ENCODE results near the gene UBA1.

The UBA1 gene

DNA sequence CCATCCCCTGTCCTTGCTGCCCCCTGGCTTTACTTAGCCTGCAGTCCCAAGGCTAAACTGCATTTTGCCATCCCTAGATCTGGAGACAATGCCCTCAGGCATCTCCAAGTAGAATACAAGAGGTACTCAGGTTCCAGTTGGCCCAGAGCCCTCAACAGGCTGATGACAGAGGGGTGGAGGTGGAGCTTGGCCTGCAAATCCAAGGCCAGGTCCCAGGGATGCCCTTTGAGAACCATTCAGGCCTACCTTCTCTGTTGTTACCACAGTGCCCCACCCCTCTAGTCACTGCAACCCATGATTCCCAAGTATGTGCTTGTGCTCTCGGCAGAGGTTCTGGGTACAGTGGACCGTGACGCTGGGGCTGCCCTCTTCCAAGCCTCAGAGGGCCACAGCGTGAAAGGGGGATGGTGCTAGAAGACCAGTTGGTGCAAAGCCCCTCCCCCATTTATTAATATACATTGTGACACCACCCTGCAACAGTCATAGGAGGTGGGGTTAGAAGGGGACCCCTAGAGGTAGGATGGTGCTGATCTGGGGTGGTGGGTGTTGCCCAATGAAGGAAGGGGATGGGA lies 6.4 kb upstream of the UBA1 start:
- no peak for DNase-seq (ENCODE audit: low read depth, low spot score)

DNA sequence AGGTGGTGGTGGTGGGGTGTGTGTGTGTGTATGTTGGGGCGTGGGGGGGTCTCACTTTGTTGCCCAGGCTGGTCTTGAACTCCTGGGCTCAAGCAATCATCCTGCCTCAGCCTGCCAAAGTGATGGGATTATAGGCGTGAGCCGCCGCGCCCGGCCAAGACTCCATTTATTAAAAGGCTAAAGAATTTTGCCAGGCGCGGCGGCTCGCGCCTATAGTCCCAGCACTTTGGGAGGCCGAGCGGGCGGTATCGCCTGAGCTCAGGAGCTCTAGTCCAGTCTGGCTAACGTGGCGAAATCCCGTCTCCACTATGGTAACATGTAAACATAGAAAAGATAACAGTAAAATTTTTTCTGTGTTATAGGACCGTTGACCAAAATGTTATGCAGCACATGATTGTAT lies 3.7 kb upstream of the UBA1 start:
- DNase-seq (ENCODE audit: low read depth, low spot score): no peak

DNA sequence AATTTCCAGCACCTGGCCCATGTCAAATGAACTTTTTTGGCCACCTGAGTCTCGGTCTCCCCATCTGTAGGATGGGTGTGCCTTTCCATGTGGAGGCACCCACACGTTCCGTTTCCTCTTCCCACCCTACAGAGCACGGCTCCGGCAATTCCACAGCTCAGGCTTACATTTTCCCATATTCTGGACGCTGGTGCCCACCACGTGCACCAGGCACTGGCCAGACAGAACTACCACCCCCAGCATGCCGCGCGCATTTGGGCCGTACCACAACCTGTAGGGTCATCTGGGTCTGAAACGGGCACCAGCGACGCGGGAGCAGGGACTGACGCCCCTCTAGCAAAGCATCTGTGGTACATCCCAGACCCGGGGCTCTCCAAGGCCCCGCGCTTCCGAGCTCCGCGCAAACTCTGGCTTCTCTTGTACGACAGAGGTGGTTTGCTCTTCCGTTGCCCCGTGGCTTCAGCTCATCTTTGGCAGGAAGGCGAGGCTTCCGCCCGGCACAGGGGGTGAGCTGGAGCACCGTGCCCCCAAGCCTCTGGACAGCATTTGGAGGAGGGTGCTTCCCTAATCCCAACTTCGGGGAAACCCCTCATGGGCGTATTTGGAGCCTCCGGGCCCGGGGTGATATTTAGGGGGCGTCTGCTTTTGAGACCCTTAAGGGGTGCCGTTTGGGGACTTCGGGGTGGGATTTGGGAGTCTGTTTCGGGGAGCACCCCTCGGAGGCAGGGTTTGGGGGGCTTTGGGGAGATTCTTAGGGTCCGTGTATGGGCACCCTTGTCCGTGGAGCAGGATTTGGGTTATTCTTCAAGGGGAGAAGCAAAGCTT lies 3.0 kb upstream of the UBA1 start:
- DNase-seq (ENCODE audit: low read depth, low spot score): peak; percentile 68

DNA sequence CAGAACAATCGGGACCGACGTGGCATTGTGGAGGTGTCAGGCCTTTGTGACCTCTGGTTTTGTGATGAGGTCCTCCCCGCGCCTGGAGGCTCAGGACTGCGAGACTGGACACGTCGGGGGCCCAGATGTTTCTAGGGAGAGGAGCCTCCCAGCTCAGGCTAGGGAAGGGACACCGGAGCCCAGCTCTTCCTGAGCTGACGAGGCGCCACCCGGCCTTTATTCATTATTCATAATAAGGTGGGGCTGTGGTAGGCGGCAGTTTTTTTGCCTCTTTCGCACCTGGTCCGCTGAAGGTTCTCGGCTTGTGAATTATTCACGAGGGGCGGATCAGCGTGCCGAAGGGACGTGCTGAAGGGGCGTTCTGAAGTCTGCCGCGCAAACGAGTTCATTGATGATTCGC lies 2.3 kb upstream of the UBA1 start:
- DNase-seq (ENCODE audit: low read depth, low spot score): no peak

GRCh38 chrX:47191806-47192401 lies 1.7 kb upstream of the UBA1 start:
- DNase-seq (ENCODE audit: low read depth, low spot score): no peak

- DNase-seq (ENCODE audit: low read depth, low spot score): no peak
Measured at GRCh38 chrX:47194194-47194787, 662 bp downstream of the UBA1 start.

DNA sequence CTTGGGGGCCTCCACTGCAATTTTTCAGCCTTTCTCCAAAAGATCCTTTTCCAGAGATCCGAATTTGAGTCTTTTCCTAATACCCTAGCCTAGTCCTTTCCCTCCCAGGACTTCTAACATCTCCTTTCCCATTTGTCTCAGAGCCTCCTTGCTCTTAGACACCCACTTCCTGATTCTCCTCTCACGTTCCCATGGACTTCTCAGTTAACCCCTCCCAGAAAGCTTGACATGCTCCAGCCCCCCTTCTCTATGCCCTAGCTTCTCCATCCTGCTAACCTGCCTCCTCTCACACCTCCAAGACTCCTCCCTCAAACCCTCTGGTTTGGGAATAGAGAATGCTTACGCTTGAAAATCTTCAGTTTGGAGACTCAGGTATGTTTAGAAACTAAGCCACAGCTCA lies 2.5 kb downstream of the UBA1 start:
- DNase-seq (ENCODE audit: low read depth, low spot score): no peak

- DNase-seq (ENCODE audit: low read depth, low spot score): no peak
Measured at GRCh38 chrX:47197526-47197925, 3.9 kb downstream of the UBA1 start.

DNA sequence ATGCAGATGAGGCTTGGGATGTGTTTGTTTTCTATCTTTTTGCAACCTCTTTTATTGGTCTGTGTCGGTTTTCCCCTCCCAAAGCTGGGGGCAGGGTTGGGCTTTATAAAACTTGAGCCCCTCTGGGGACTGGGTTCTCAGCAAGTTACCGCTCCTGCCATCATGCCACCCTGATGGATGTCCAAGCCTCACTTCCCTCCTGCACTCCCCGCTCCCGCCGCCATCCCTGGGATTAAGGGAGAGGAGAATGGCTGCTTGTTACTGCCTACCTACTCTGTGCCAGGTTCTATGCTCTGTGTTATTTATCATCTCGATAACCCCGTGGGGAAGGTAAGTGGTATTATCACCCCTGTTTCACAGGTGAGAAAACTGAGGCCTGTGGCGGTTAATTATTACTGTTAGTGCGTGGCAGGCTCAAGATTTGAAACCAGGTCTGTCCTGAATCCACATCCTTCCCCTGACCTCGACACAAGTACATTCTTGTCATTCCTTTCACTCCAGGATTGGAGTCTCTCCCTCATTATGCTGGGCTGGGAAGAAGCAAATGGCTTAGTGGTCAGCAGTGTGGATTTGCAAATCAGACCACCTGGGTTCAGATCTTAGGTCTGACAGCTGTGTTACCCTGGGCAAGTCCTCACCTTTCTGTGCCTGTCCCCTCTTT lies 4.5 kb downstream of the UBA1 start:
- no peak for DNase-seq (ENCODE audit: low read depth, low spot score)

DNA sequence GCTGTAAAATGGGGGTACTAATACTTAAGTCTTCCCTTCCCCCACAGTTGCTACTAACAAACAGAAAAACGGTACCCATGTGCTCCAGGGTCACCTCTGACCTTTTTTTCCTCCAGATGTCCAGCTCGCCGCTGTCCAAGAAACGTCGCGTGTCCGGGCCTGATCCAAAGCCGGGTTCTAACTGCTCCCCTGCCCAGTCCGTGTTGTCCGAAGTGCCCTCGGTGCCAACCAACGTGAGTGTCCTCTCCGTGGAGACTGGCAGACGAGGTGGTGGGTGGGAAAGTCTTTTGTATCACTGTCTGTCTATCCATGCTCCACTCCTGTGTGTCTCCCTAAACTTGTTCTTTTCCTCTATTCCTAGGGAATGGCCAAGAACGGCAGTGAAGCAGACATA lies 5.1 kb downstream of the UBA1 start:
- no peak for DNase-seq (ENCODE audit: low read depth, low spot score)

DNA sequence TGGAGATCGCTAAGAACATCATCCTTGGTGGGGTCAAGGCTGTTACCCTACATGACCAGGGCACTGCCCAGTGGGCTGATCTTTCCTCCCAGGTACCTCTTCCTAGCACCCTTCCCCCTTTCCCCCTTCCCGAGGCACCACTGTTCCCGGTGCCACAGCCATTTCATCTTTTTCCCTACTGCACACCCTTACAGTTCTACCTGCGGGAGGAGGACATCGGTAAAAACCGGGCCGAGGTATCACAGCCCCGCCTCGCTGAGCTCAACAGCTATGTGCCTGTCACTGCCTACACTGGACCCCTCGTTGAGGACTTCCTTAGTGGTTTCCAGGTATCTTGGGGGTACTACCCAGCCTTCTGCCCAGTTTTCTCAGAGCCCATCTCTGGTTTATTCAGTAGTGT lies 5.7 kb downstream of the UBA1 start:
- DNase-seq (ENCODE audit: low read depth, low spot score): no peak

DNA sequence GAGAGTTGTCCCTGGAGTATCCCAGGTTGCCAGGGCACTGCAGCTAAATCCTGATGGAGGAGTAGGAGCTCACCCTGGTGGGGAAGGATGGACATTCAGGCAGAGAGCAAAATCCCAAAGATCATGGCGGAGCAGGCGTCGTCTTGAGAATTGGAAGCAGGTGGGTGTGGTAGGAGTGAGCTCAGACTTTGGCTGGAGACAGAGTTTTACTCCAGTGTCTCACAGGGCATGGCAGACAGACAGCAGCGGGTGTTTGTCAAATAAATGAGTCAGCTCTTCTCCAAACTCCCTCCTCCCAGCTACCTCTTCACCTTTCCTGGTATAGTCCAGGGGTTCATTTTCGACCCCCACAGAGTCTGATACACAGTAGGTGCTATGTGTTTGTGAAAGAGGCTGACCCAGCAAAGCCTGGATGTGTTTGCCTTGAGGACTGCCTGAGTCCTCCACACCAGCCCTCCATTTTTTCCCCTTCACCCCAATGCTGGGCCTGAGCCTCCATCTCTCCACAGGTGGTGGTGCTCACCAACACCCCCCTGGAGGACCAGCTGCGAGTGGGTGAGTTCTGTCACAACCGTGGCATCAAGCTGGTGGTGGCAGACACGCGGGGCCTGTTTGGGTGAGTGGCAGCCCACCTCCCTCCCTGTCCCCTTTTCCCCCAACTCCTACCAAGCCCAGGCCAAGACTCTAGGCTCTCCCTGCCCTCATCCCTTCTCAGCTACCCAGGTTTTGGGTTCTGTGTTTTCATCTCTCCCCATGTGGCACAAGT lies 6.9 kb downstream of the UBA1 start:
- no peak for DNase-seq (ENCODE audit: low read depth, low spot score)

GRCh38 chrX:47201345-47201944 lies 7.8 kb downstream of the UBA1 start:
- no peak for DNase-seq (ENCODE audit: low read depth, low spot score)

DNA sequence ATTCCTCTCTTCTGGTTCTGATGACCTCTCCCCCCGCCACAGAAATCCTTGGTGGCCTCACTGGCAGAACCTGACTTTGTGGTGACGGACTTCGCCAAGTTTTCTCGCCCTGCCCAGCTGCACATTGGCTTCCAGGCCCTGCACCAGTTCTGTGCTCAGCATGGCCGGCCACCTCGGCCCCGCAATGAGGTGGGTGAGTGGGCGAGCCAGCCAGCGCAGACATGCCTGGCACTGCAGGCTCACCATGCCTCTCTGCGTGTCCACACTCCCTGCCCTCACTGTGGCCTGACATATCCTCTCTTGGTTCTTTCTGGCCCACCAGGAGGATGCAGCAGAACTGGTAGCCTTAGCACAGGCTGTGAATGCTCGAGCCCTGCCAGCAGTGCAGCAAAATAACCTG lies 8.7 kb downstream of the UBA1 start:
- no peak for DNase-seq (ENCODE audit: low read depth, low spot score)

DNA sequence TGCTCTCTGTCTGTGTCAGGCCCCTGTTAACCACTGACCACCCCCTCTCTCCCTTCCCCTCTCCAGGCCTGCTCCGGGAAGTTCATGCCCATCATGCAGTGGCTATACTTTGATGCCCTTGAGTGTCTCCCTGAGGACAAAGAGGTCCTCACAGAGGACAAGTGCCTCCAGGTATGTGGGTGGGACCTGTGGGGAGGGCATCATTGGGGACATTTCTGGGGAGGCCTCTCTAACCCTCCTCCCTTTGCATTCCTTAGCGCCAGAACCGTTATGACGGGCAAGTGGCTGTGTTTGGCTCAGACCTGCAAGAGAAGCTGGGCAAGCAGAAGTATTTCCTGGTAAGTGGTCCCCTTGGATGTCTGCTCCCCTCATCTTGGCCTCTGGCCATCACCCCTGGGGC lies 9.2 kb downstream of the UBA1 start:
- no peak for DNase-seq (ENCODE audit: low read depth, low spot score)

DNA sequence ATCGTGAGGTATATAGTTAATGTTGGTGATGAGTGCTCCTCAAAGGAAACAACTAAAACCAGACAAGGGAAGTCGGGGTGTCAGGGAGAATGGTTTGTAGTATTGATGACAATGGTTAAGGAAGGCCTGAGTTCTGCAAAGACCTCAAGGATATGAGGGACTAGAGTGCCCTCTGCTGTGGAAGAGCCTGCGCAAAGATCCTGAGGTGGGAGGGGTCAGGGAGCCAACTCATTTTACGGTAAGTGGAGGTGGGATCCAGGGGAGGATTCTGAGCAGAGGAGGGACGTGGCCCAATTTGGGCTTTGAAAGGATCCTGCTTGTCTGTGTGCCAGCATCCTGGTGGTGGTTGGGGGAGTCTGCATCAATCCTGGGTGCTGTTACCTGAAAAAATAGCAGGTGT lies 11.3 kb downstream of the UBA1 start:
- DNase-seq (ENCODE audit: low read depth, low spot score): no peak

- no peak for DNase-seq (ENCODE audit: low read depth, low spot score)
Measured at GRCh38 chrX:47206316-47206715, 12.7 kb downstream of the UBA1 start.

DNA sequence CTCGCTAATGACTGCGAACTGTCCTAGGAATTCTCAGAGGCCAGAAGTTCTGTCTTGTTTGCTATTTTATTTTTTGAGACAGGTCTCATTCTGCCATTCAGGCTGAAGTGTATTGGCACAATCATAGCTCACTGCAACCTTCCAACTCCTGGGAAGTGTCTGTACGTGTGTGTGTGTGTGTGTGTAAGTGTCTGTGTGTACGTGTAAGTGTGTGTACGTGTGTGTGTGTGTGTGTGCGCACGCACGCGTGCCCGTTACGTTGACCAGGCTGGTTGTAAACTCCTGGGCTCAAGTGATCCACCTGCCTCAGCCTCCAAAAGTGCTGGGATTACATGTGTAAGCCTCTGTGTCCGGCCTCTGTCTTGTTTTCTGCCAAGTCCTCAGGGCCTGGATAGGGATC lies 14.5 kb downstream of the UBA1 start:
- no peak for DNase-seq (ENCODE audit: low read depth, low spot score)

DNA sequence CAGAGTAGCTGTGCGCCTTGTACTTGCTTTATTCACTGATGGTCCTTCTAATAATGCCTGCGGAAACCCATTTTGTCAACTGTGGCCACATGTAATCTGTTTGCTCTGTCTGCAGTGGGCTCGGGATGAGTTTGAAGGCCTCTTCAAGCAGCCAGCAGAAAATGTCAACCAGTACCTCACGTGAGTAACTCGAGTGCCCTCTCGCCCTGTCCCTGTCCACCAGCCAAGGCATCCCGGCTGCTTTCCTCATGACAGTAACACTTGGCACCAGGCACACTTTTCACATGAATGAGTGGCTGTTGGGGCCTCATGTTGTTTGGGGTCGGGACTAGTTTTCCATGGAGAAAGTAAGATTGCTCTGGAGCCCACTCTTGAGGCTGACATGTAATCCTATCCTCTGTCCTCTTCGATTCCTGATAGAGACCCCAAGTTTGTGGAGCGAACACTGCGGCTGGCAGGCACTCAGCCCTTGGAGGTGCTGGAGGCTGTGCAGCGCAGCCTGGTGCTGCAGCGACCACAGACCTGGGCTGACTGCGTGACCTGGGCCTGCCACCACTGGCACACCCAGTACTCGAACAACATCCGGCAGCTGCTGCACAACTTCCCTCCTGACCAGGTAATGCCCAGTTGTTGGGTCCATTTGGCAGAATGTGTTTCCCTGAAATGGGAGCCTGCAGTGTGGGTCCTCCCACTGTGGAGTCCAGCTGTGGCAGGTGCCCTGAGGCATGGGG lies 16.0 kb downstream of the UBA1 start:
- no peak for DNase-seq (ENCODE audit: low read depth, low spot score)

GRCh38 chrX:47210661-47211425 lies 17.2 kb downstream of the UBA1 start:
- no peak for DNase-seq (ENCODE audit: low read depth, low spot score)
